ENCODE data around the gene CLIP1.

DNA sequence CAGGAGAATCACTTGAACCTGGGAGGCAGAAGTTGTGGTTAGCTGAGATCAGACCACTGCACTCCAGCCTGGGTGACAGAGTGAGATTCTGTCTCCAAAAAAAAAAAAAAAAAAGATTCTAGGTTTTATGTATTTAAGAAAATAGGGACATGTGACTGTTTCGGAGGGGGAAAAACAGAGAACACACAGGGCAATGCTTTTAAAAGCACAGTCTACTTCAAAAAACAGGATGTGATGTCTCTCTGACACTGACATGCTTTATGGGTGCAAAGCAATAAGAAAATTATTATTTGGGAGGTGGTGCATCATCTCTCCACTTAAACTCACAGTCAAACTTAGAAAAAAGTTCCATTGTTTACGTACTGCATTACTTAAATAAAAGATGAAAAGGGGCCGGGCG lies 28.7 kb downstream of the CLIP1 start:
- TF ChIP-seq, protein P1, sequence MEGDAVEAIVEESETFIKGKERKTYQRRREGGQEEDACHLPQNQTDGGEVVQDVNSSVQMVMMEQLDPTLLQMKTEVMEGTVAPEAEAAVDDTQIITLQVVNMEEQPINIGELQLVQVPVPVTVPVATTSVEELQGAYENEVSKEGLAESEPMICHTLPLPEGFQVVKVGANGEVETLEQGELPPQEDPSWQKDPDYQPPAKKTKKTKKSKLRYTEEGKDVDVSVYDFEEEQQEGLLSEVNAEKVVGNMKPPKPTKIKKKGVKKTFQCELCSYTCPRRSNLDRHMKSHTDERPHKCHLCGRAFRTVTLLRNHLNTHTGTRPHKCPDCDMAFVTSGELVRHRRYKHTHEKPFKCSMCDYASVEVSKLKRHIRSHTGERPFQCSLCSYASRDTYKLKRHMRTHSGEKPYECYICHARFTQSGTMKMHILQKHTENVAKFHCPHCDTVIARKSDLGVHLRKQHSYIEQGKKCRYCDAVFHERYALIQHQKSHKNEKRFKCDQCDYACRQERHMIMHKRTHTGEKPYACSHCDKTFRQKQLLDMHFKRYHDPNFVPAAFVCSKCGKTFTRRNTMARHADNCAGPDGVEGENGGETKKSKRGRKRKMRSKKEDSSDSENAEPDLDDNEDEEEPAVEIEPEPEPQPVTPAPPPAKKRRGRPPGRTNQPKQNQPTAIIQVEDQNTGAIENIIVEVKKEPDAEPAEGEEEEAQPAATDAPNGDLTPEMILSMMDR (conservative IDR thresholded peaks at IDR 0.05; ENCODE audit: low read depth, low read length), result no peak
- TF ChIP-seq POLR2A (IDR thresholded peaks at IDR 0.05; ENCODE audit: low read depth, low read length), result no peak
- TF ChIP-seq RFX5 (IDR thresholded peaks at IDR 0.05; ENCODE audit: low read depth, low read length), result no peak

Data from IMR-90 (cell line).